ENCODE measurements around the gene IMP4. TPM values are rescaled to one million over a fixed set of nuclear protein-coding genes. Genes with fewer than 3 reads are reported as not detected.

The IMP4 gene
- total and polyA plus RNA-seq, 2 of the 4 experiments (the other 2 are of a cell fraction): 154 to 169 TPM

- ChIA-PET POLR2A (ENCODE audit: unreplicated experiment) (no interaction called here), CTCF (no interaction called here)
- no peak overlapping the region for H2BK5ac ChIP-seq (ENCODE audit: low read depth, low read length, poor library complexity, severe bottlenecking)
- TF ChIP-seq, protein P1, sequence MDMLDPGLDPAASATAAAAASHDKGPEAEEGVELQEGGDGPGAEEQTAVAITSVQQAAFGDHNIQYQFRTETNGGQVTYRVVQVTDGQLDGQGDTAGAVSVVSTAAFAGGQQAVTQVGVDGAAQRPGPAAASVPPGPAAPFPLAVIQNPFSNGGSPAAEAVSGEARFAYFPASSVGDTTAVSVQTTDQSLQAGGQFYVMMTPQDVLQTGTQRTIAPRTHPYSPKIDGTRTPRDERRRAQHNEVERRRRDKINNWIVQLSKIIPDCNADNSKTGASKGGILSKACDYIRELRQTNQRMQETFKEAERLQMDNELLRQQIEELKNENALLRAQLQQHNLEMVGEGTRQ (IDR thresholded peaks at IDR 0.05; ENCODE audit: low read depth, low read length): no peak
- no peak for TF ChIP-seq MXI1 (IDR thresholded peaks at IDR 0.05; ENCODE audit: borderline replicate concordance, low read depth, low read length)
- TF ChIP-seq ELK1 (IDR thresholded peaks at IDR 0.05; ENCODE audit: borderline replicate concordance, low read depth, low read length): no peak
- no peak for TF ChIP-seq CHD1 (IDR thresholded peaks at IDR 0.05; ENCODE audit: low read depth, low read length)
- TF ChIP-seq MAZ (IDR thresholded peaks at IDR 0.05; ENCODE audit: borderline replicate concordance, low read depth, low read length): no peak
- no peak for TF ChIP-seq RFX5 (IDR thresholded peaks at IDR 0.05; ENCODE audit: low read depth, low read length)
- TF ChIP-seq SMC3 (IDR thresholded peaks at IDR 0.05; ENCODE audit: low read depth, low read length): no peak
- TF ChIP-seq CTCF (conservative IDR thresholded peaks at IDR 0.05; ENCODE audit: low read depth, low read length): no peak
- TF ChIP-seq NFE2L2 (IDR thresholded peaks at IDR 0.05; ENCODE audit: low read depth, low read length): no peak
- TF ChIP-seq MAFK (IDR thresholded peaks at IDR 0.05; ENCODE audit: low read depth, low read length): no peak
- no peak for TF ChIP-seq RAD21 (IDR thresholded peaks at IDR 0.05; ENCODE audit: low read length)
- TF ChIP-seq CEBPB (IDR thresholded peaks at IDR 0.05; ENCODE audit: low read depth, low read length): no peak
- no peak for TF ChIP-seq POLR2A (IDR thresholded peaks at IDR 0.05; ENCODE audit: low read depth, low read length)
- TF ChIP-seq RCOR1 (IDR thresholded peaks at IDR 0.05; ENCODE audit: insufficient replicate concordance, low read length): no peak
- no peak for TF ChIP-seq BHLHE40 (IDR thresholded peaks at IDR 0.05; ENCODE audit: low read depth, low read length)
- TF ChIP-seq FOS (IDR thresholded peaks at IDR 0.05; ENCODE audit: low read depth, low read length): no peak
- H2BK15ac ChIP-seq (ENCODE audit: low read depth, low read length): no peak overlapping the region
- no peak overlapping the region for H3K14ac ChIP-seq (replicated peaks; ENCODE audit: low read depth, low read length)
- no peak overlapping the region for H4K91ac ChIP-seq (ENCODE audit: insufficient read depth, low read depth, low read length)
- H3K27me3 ChIP-seq (ENCODE audit: control insufficient read depth, insufficient read depth, low read length): no peaks in the 10 kb centered on the region
- no peak overlapping the region for H4K5ac ChIP-seq (ENCODE audit: low read depth, low read length)
- H2BK120ac ChIP-seq (ENCODE audit: low read depth, low read length): no peak overlapping the region
- no peak overlapping the region for H3K4me2 ChIP-seq (ENCODE audit: low read depth, low read length)
- no peaks in the 10 kb centered on the region for H3K9me3 ChIP-seq (ENCODE audit: control insufficient read depth, insufficient read depth, low read length)
- no peak overlapping the region for H3K4me3 ChIP-seq (ENCODE audit: insufficient read depth, low read depth, low read length)
- no peak overlapping the region for H2BK20ac ChIP-seq (ENCODE audit: low read depth, low read length)
- no peak overlapping the region for H3K23ac ChIP-seq (ENCODE audit: low read depth, low read length)
- no peak overlapping the region for H3K56ac ChIP-seq (ENCODE audit: extremely low read depth, insufficient read depth, low read length)
- H3K9me1 ChIP-seq (ENCODE audit: insufficient read depth, low read length): no peaks in the 10 kb centered on the region
- no peak overlapping the region for H3K4ac ChIP-seq (ENCODE audit: low read depth, low read length)
- no peak overlapping the region for H3K27ac ChIP-seq (ENCODE audit: insufficient read depth, low read length)
- no TSS peak for BruUV-seq (replicated peaks)
- H4K8ac ChIP-seq (ENCODE audit: low read depth in 2 of 2, low read length in 2 of 2): no peak overlapping the region
- DNase-seq (no peak), ATAC-seq (ENCODE audit: low read depth) (no peak)
- no peaks in the 10 kb centered on the region for H4K20me1 ChIP-seq (ENCODE audit: insufficient read depth, low read length)
- H3K18ac ChIP-seq (ENCODE audit: low read depth, low read length): no peak overlapping the region
- H3K79me1 ChIP-seq (ENCODE audit: low read depth in 1 of 2, low read length in 2 of 2): no peaks in the 10 kb centered on the region
- H2AK9ac ChIP-seq (replicated peaks; ENCODE audit: low read depth, low read length, poor library complexity): no peak overlapping the region
- H2AK5ac ChIP-seq (ENCODE audit: low read depth, low read length): no peak overlapping the region
- no peaks in the 10 kb centered on the region for H3K36me3 ChIP-seq (ENCODE audit: control insufficient read depth, insufficient read depth, low read length)
- H2AFZ ChIP-seq (replicated peaks; ENCODE audit: low read length, poor library complexity): no peak overlapping the region
- H3K9ac ChIP-seq (ENCODE audit: low read depth, low read length): no peak overlapping the region
- intact Hi-C loops (cut with micrococcal nuclease): no loop called here
- in situ Hi-C loops (cut with MboI; ENCODE audit: low sequenced_read_pairs): loop anchor here (25.0 kb wide), 1 partner anchor 749 kb away; the partner anchor contains the start of gene PLEKHB2
- H3K4me1 ChIP-seq (ENCODE audit: control insufficient read depth, insufficient read depth, low read length): no peaks in the 10 kb centered on the region
- dilution Hi-C loops (cut with HindIII; ENCODE audit: low sequenced_read_pairs, unreplicated experiment): no loop called here
These were observed 20.8 kb downstream of the IMP4 start for GRCh38 chr2:130363479-130363878.
